HUES48 (cell line): Measurements from ENCODE around the gene TTC31.
"Not testable (repeated sequence)": the region's sequence is repeated elsewhere in the genome, so short reads cannot be mapped to it uniquely, and the experiment has no call there.

Experiments
- H3K27ac ChIP-seq: one replicate; pipeline ENCODE4 v1.7.0; 2013; ENCODE audit warnings: low read depth, low read length, inconsistent platforms
- H3K27me3 ChIP-seq: 2 replicates; pipeline ENCODE4 v1.6.1; 2013; ENCODE audit warnings: mild to moderate bottlenecking, low read length; ENCODE audit not compliant: control insufficient read depth, insufficient read depth
- H3K36me3 ChIP-seq: 2 replicates; pipeline ENCODE4 v1.6.1; 2013; ENCODE audit warnings: low read length; ENCODE audit not compliant: control insufficient read depth, insufficient read depth
- H3K4me1 ChIP-seq: 2 replicates; pipeline ENCODE4 v1.6.1; 2013; ENCODE audit warnings: mild to moderate bottlenecking, low read length; ENCODE audit not compliant: control insufficient read depth, insufficient read depth
- H3K4me3 ChIP-seq: 2 replicates; pipeline ENCODE4 v1.5.1; 2013; ENCODE audit warnings: mild to moderate bottlenecking, low read depth, low read length
- H3K9ac ChIP-seq: 2 replicates; pipeline ENCODE4 v1.6.1; 2013; ENCODE audit warnings: mild to moderate bottlenecking, low read depth, low read length, moderate library complexity
- H3K9me3 ChIP-seq: 2 replicates; pipeline ENCODE4 v1.6.1; 2013; ENCODE audit warnings: low read length; ENCODE audit not compliant: control insufficient read depth, insufficient read depth

The TTC31 gene

GRCh38 chr2:74442483-74443297, 40.2 kb upstream of the TTC31 start:
- not testable (repeated sequence) for H3K27me3 ChIP-seq, H3K9me3 ChIP-seq
- Histone ChIP-seq H3K4me3 (peak overlapping the region; percentile 86), H3K36me3 (peaks cover 16% of the 10 kb centered on the region; the same call in 1 of the 2 replicates), H3K9ac (peak overlapping the region; percentile 73; the same call in 1 of the 2 replicates), H3K27ac (peak overlapping the region; percentile 99), H3K4me1 (peaks cover 19% of the 10 kb centered on the region)

- Histone ChIP-seq H3K9me3 (no peaks in the 10 kb centered on the region), H3K9ac (no peak overlapping the region), H3K27ac (no peak overlapping the region), H3K27me3 (no peaks in the 10 kb centered on the region; the same call in 1 of the 2 replicates), H3K36me3 (no peaks in the 10 kb centered on the region), H3K4me1 (peaks cover under 1% of the 10 kb centered on the region; the same call in 1 of the 2 replicates), H3K4me3 (no peak overlapping the region)
These were observed 38.2 kb upstream of the TTC31 start for GRCh38 chr2:74444498-74445318.

- Histone ChIP-seq H3K9ac (no peak overlapping the region), H3K4me3 (no peak overlapping the region)
These were observed 35.5 kb upstream of the TTC31 start for GRCh38 chr2:74447230-74447999.

DNA sequence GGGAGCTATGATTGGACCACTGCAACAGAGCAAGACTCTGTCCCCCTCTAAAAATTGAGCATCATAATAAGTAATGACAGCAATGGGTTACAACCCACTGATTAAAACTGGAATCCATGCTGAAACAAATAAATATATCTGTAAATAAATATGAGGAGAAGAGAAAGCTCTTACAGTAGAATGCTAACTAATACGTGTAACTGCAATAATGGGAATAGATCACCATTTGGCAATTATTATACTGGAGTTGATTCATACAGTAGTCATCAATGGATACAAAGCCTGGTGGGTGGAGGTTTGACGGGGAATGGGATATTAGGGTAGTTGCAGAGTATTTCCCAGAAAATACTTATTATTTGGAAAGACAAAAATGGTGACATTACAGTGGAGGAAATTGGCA, 34.1 kb upstream of the TTC31 start:
- H3K27ac ChIP-seq = no peak overlapping the region
- no peak overlapping the region for H3K4me3 ChIP-seq
- no peak overlapping the region for H3K9ac ChIP-seq
- H3K36me3 ChIP-seq = no peaks in the 10 kb centered on the region
- no peaks in the 10 kb centered on the region for H3K9me3 ChIP-seq
- no peaks in the 10 kb centered on the region; the same call in 1 of the 2 replicates for H3K27me3 ChIP-seq
- H3K4me1 ChIP-seq = no peaks in the 10 kb centered on the region

More at GRCh38 chr2:74447230-74447999, 35.5 kb upstream of the TTC31 start:
- Histone ChIP-seq H3K4me1 (no peaks in the 10 kb centered on the region), H3K27me3 (no peaks in the 10 kb centered on the region; the same call in 1 of the 2 replicates), H3K36me3 (no peaks in the 10 kb centered on the region), H3K9me3 (no peaks in the 10 kb centered on the region), H3K27ac (no peak overlapping the region)

DNA sequence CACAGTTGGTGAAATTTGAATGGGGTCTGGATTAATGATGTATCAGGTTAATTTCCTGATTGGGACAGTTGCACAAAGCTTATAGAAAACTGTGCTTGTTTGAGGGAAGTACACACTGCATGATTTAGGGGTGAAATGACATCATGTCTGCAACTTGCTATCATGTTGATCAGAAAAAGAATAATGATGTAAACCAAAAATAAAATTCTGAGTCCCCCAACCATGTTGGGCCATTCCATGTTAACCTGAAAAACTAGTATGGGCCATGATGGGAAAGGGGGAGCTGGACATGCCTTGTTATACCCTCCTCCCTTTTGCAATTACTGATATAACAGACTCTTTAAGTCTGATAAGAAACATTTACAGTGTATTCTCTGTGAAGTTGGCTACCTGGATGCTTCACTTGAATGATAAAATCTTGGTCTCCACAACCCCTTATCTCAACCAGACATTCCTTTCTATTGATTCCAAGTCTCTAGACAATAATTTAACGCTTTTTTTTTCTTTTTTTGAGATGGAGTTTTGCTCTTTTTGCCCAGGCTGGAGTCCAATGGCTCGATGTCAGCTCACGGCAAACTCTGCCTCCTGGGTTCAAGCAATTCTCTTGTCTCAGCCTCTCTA, 32.2 kb upstream of the TTC31 start:
- H3K27ac ChIP-seq = no peak overlapping the region
- no peak overlapping the region for H3K9ac ChIP-seq
- H3K9me3 ChIP-seq = no peaks in the 10 kb centered on the region
- no peaks in the 10 kb centered on the region for H3K27me3 ChIP-seq
- no peaks in the 10 kb centered on the region for H3K36me3 ChIP-seq
- 0 out of 2 replicates have a peak, but pooled peaks cover 4% of the 10 kb centered on the region for H3K4me1 ChIP-seq
- no peak overlapping the region for H3K4me3 ChIP-seq

DNA sequence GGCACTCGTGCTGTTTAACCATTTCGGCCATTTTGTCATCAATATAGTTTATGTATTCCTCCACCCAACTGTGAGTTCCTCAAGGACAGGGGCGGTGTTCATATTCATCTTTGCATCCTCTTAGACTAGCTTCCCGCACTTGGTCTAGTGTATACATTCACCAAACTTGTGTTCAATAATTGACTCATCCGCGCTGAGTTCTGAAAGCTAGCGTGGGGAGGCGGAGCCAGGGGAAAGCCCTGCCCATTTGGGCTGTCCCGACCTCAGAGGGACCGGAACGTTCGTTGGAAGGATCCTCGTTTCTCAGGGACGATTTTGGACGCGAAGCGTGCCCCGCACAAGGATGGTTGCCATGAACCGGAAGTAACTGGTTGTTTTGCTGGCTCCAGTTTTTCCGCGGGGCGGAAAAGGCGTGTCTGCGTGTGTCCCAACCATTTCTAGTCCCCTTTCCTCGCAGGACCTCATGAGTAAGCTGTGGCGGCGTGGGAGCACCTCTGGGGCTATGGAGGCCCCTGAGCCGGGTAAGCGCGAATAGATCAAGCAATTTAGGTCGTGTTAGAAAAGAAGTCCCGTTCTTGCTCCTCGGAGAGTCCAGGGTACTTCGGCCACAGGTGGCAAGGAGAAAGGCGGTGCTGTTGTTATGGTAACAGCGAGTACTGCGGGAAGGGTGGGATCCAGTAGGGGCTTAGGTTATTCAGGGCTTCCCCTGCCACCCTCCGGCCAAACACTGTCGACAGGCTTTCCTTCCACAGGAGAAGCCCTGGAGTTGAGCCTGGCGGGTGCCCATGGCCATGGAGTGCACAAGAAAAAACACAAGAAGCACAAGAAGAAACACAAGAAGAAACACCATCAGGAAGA, 28.0 kb upstream of the TTC31 start, which contains the start of gene INO80B:
Gene INO80B, plus strand, starts transcription at position 434 of the 858 bp plus-strand sequence. Its CDS starts 30 bp downstream, at position 464.
- H3K27me3 ChIP-seq = no peaks in the 10 kb centered on the region
- no peaks in the 10 kb centered on the region for H3K9me3 ChIP-seq
- peak within 1 kb of the TSS; percentile 96 for H3K4me3 ChIP-seq
- H3K27ac ChIP-seq = peak within 1 kb of the TSS; percentile 24
- no peaks in the 10 kb centered on the region for H3K36me3 ChIP-seq
- H3K9ac ChIP-seq = peak within 1 kb of the TSS; percentile 76
- peaks cover 10% of the 10 kb centered on the region for H3K4me1 ChIP-seq

- peak overlapping the region; percentile 9 for H3K9ac ChIP-seq
- H3K36me3 ChIP-seq = peaks cover 3% of the 10 kb centered on the region; the same call in 1 of the 2 replicates
- H3K27me3 ChIP-seq = no peaks in the 10 kb centered on the region
- no peaks in the 10 kb centered on the region for H3K9me3 ChIP-seq
- H3K4me3 ChIP-seq = peak overlapping the region; percentile 69
- H3K4me1 ChIP-seq = peaks cover 10% of the 10 kb centered on the region
- peak overlapping the region; percentile 99 for H3K27ac ChIP-seq
These were observed 25.7 kb upstream of the TTC31 start for GRCh38 chr2:74457129-74457548.

DNA sequence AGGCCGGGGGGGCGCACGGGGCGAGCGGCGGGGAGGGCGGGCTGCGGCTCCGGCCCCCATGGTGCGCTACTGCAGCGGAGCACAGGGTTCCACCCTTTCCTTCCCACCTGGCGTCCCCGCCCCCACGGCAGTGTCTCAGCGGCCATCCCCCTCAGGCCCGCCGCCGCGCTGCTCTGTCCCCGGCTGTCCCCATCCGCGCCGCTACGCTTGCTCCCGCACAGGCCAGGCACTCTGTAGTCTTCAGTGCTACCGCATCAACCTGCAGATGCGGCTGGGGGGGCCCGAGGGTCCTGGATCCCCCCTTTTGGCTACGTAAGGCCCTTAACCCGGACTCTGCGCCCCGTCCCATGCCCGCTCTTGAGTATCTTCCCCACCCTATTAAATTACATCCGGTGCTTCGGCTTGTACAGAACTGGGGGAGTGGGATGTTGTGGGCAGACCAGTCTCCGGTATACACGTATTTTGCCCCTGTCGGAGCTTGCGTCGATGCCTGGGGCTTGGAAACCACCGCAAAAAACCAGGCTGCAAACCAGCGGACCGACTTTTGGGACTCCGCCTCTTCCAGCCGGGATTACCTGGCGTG, 25.2 kb upstream of the TTC31 start:
- Histone ChIP-seq H3K9me3 (no peaks in the 10 kb centered on the region), H3K9ac (peak overlapping the region; percentile 78), H3K4me1 (peaks cover 10% of the 10 kb centered on the region), H3K36me3 (peaks cover 8% of the 10 kb centered on the region; the same call in 1 of the 2 replicates), H3K27me3 (no peaks in the 10 kb centered on the region), H3K4me3 (peak overlapping the region; percentile 69), H3K27ac (peak overlapping the region; percentile 99)

DNA sequence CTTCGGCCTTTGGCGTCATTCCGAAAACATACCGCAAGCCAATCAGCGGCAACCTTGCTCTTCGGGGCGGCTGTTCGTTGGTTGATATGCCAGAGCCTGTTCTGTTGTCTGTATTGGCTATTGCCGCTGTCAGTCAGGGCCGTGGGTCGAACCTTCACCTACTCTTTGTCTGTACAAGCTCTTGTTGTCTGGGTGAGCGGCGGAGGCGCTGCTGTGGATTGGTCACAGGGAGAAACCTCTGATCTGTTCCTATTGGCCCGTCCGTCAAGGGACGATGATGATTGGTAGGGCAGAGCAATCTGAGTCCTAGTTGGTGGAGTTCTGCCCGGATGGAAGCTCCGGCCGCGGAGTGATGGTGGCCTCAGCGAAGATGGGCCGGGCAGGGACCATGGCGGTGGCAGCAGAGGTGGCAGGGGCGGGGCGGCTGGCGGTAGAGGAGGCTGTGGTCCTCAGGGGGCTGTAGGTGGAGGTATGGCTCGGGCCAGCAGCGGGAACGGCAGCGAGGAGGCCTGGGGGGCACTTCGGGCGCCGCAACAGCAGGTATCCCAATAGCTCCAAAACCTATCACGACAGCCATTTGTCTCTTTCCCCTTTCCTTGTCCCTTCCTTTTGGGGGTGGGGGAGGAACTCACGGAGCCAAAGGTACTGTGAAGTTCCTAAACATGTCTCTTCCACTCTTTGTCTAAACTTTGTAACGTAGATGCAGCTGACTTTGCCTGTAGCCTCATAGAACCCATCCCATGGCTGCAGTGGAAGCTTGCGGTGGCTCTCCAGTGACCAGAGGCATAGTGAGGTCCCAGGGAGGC, 24.5 kb upstream of the TTC31 start, which contains the start of gene WBP1:
Gene WBP1, plus strand, starts transcription at position 307 of the 806 bp plus-strand sequence. Its CDS starts 165 bp downstream, at position 472.
- Histone ChIP-seq H3K4me3 (peak within 1 kb of the TSS; percentile 97), H3K4me1 (peaks cover 10% of the 10 kb centered on the region), H3K36me3 (peaks cover 15% of the 10 kb centered on the region), H3K9me3 (no peaks in the 10 kb centered on the region), H3K27ac (peak within 1 kb of the TSS; percentile 99), H3K27me3 (no peaks in the 10 kb centered on the region), H3K9ac (peak within 1 kb of the TSS; percentile 80)
